ENCODE data around the gene CA10. TPM values are rescaled to one million over a fixed set of nuclear protein-coding genes. Genes with fewer than 3 reads are reported as not detected.

Gene CA10
- total and polyA plus RNA-seq, 2 of the 4 experiments (the other 2 are of a cell fraction): not detected

DNA sequence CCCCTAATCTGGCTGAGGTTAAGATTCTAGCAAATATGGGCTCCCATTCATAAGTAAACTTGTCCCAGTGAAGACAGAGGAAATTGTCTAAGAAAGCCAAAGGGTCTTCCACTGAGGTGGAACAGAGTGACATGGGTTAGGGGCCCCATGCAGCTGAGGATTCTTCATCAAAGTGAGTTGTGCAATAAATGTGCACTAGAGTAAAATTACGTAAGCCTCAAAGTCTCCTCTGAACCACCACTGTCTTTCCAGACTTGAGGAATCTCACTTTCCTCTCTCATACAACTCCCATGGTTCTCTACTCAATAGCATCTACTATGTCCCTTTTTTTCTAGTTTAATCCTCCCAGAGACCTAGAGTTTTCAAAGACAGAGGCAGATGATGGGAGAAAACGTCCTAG is 132.4 kb downstream of the CA10 start:
- no peak overlapping the region for H2BK5ac ChIP-seq (ENCODE audit: low read depth, low read length, poor library complexity, severe bottlenecking)
- ATAC-seq (ENCODE audit: low read depth) (no peak), DNase-seq (no peak)
- peaks cover 5% of the 10 kb centered on the region for H3K9me3 ChIP-seq (ENCODE audit: control insufficient read depth, insufficient read depth, low read length)
- no peak overlapping the region for H3K18ac ChIP-seq (ENCODE audit: low read depth, low read length)
- no peak overlapping the region for H4K8ac ChIP-seq (ENCODE audit: low read depth in 2 of 2, low read length in 2 of 2)
- H3K27ac ChIP-seq (ENCODE audit: insufficient read depth, low read length): no peak overlapping the region
- ChIA-PET POLR2A (ENCODE audit: unreplicated experiment) (no interaction called here), CTCF (no interaction called here)
- no peaks in the 10 kb centered on the region for H3K27me3 ChIP-seq (ENCODE audit: control insufficient read depth, insufficient read depth, low read length)
- no peak overlapping the region for H3K23ac ChIP-seq (ENCODE audit: low read depth, low read length)
- H2AK9ac ChIP-seq (replicated peaks; ENCODE audit: low read depth, low read length, poor library complexity): no peak overlapping the region
- no peak overlapping the region for H3K14ac ChIP-seq (replicated peaks; ENCODE audit: low read depth, low read length)
- dilution Hi-C loops (cut with HindIII; ENCODE audit: low sequenced_read_pairs, unreplicated experiment) (no loop called here), intact Hi-C loops (cut with micrococcal nuclease) (no loop called here), in situ Hi-C loops (cut with MboI; ENCODE audit: low sequenced_read_pairs) (no loop called here)
- H3K36me3 ChIP-seq (ENCODE audit: control insufficient read depth, insufficient read depth, low read length): no peaks in the 10 kb centered on the region
- H2AK5ac ChIP-seq (ENCODE audit: low read depth, low read length): no peak overlapping the region
- H3K79me1 ChIP-seq (ENCODE audit: low read depth in 1 of 2, low read length in 2 of 2): no peaks in the 10 kb centered on the region
- H2BK20ac ChIP-seq (ENCODE audit: low read depth, low read length): no peak overlapping the region
- BruUV-seq (replicated peaks): no TSS peak
- no CpG with 5 or more reads among the region's 2 CpGs for WGBS, 2 experiments (ENCODE audit: extremely low coverage in 2 of 2, insufficient read length in 1 of 2)
- H3K4me2 ChIP-seq (ENCODE audit: low read depth, low read length): no peak overlapping the region
- TF ChIP-seq CEBPB (IDR thresholded peaks at IDR 0.05; ENCODE audit: low read depth, low read length): peak; percentile 30; the same call in 1 of the 2 replicates
- no peak for TF ChIP-seq MXI1 (IDR thresholded peaks at IDR 0.05; ENCODE audit: borderline replicate concordance, low read depth, low read length)
- H4K5ac ChIP-seq (ENCODE audit: low read depth, low read length): no peak overlapping the region
- H3K9ac ChIP-seq (ENCODE audit: low read depth, low read length): no peak overlapping the region
- no peak overlapping the region for H2BK15ac ChIP-seq (ENCODE audit: low read depth, low read length)
- H4K20me1 ChIP-seq (ENCODE audit: insufficient read depth, low read length): no peaks in the 10 kb centered on the region
- H3K56ac ChIP-seq (ENCODE audit: extremely low read depth, insufficient read depth, low read length): no peak overlapping the region
- H2AFZ ChIP-seq (replicated peaks; ENCODE audit: low read length, poor library complexity): no peak overlapping the region
- H3K9me1 ChIP-seq (ENCODE audit: insufficient read depth, low read length): no peaks in the 10 kb centered on the region
- no peak overlapping the region for H2BK120ac ChIP-seq (ENCODE audit: low read depth, low read length)
- H3K4me3 ChIP-seq (ENCODE audit: insufficient read depth, low read depth, low read length): no peak overlapping the region
- no peak overlapping the region for H4K91ac ChIP-seq (ENCODE audit: insufficient read depth, low read depth, low read length)
- no peak overlapping the region for H3K4ac ChIP-seq (ENCODE audit: low read depth, low read length)
- H3K4me1 ChIP-seq (ENCODE audit: control insufficient read depth, insufficient read depth, low read length): no peaks in the 10 kb centered on the region
